ENCODE data around the gene SKAP2.

SKAP2 gene

GRCh38 chr7:26759108-26759507 is 105.3 kb downstream of the SKAP2 start:
- DNase-seq: no peak

GRCh38 chr7:26743205-26743604 is 121.2 kb downstream of the SKAP2 start:
- DNase-seq: no peak

- DNase-seq: no peak
Measured at GRCh38 chr7:26735976-26736600, 128.3 kb downstream of the SKAP2 start.

- DNase-seq: no peak
Measured at GRCh38 chr7:26729150-26729775, 135.1 kb downstream of the SKAP2 start.

- no peak for DNase-seq
Measured at GRCh38 chr7:26726051-26726450, 138.3 kb downstream of the SKAP2 start.

- DNase-seq: no peak
Measured at GRCh38 chr7:26724795-26725194, 139.6 kb downstream of the SKAP2 start.

GRCh38 chr7:26723129-26723528 is 141.3 kb downstream of the SKAP2 start:
- no peak for DNase-seq

GRCh38 chr7:26721450-26721849 is 142.9 kb downstream of the SKAP2 start:
- no peak for DNase-seq

- no peak for DNase-seq
Measured at GRCh38 chr7:26718063-26718462, 146.3 kb downstream of the SKAP2 start.

- no peak for DNase-seq
Measured at GRCh38 chr7:26714438-26714837, 150.0 kb downstream of the SKAP2 start.

- no peak for DNase-seq
Measured at GRCh38 chr7:26714006-26714405, 150.4 kb downstream of the SKAP2 start.

- DNase-seq: peak; percentile 46
Measured at GRCh38 chr7:26709210-26709990, 155.0 kb downstream of the SKAP2 start.

GRCh38 chr7:26705567-26705966 is 158.8 kb downstream of the SKAP2 start:
- DNase-seq: peak; percentile 40

GRCh38 chr7:26704786-26705185 is 159.6 kb downstream of the SKAP2 start:
- DNase-seq: no peak

- no peak for DNase-seq
Measured at GRCh38 chr7:26704036-26704435, 160.4 kb downstream of the SKAP2 start.

- no peak for DNase-seq
Measured at GRCh38 chr7:26700893-26701292, 163.5 kb downstream of the SKAP2 start.

GRCh38 chr7:26700386-26700785 is 164.0 kb downstream of the SKAP2 start:
- no peak for DNase-seq

- no peak for DNase-seq
Measured at GRCh38 chr7:26699766-26700165, 164.6 kb downstream of the SKAP2 start.

- DNase-seq: no peak
Measured at GRCh38 chr7:26698806-26699205, 165.6 kb downstream of the SKAP2 start.

GRCh38 chr7:26698194-26698593 is 166.2 kb downstream of the SKAP2 start:
- no peak for DNase-seq

- no peak for DNase-seq
Measured at GRCh38 chr7:26696978-26697377, 167.4 kb downstream of the SKAP2 start.

- DNase-seq: no peak
Measured at GRCh38 chr7:26696161-26696560, 168.2 kb downstream of the SKAP2 start.

- no peak for DNase-seq
Measured at GRCh38 chr7:26694713-26695112, 169.7 kb downstream of the SKAP2 start.

GRCh38 chr7:26694141-26694540 is 170.2 kb downstream of the SKAP2 start:
- DNase-seq: no peak

Measured in hematopoietic multipotent progenitor cell treated with erythropoietin and hydrocortisone succinate and interleukin-3 and kit ligand, for 4 days (in vitro differentiated cells).